HEK293 (cell line): ENCODE data around the gene GTPBP10.

Source experiments
- REST ChIP-seq: fragments of 450-650 bp; formaldehyde crosslinking; IDR thresholded peaks from 2 replicates; pipeline ENCODE4 v1.5.1; 2016; ENCODE audit warnings: missing biosample characterization, missing genetic modification characterization
- ZNF221 ChIP-seq: fragments of 450-650 bp; formaldehyde crosslinking; IDR thresholded peaks from 2 replicates; pipeline ENCODE4 v1.5.1; 2017; ENCODE audit warnings: missing biosample characterization, missing genetic modification characterization, borderline replicate concordance
- ZNF24 ChIP-seq: fragments of 450-650 bp; formaldehyde crosslinking; IDR thresholded peaks from 2 replicates; pipeline ENCODE4 v1.5.1; 2016; ENCODE audit warnings: missing biosample characterization, missing genetic modification characterization
- TF ChIP-seq, protein P1 (sequence below): fragments of 450-650 bp; formaldehyde crosslinking; IDR thresholded peaks from 2 replicates; pipeline ENCODE4 v1.5.1; 2016; ENCODE audit warnings: missing biosample characterization, missing genetic modification characterization
- TF ChIP-seq, protein P2 (sequence below): fragments of 450-650 bp; formaldehyde crosslinking; IDR thresholded peaks from 2 replicates; pipeline ENCODE4 v1.5.1; 2016; ENCODE audit warnings: missing biosample characterization, missing genetic modification characterization

DNA sequence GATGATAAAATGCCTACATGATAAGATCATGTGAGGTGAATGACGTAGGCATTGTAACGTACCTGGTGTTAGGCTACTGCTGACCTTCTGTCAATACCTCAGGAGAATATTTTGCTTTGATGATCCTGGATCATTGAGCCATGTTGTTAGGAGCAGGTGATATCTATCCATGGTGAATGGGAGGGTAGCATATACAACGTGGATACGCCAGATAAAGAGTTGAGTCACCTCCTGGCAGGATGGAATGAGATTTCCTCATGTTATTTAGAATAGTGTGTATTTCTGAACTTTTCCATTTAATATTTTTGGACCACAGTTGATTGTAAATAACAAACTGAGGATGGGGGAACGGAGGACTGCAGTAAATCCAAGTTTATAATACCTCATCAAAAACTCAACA lies 45.0 kb downstream of the GTPBP10 start:
- TF ChIP-seq, protein P1, sequence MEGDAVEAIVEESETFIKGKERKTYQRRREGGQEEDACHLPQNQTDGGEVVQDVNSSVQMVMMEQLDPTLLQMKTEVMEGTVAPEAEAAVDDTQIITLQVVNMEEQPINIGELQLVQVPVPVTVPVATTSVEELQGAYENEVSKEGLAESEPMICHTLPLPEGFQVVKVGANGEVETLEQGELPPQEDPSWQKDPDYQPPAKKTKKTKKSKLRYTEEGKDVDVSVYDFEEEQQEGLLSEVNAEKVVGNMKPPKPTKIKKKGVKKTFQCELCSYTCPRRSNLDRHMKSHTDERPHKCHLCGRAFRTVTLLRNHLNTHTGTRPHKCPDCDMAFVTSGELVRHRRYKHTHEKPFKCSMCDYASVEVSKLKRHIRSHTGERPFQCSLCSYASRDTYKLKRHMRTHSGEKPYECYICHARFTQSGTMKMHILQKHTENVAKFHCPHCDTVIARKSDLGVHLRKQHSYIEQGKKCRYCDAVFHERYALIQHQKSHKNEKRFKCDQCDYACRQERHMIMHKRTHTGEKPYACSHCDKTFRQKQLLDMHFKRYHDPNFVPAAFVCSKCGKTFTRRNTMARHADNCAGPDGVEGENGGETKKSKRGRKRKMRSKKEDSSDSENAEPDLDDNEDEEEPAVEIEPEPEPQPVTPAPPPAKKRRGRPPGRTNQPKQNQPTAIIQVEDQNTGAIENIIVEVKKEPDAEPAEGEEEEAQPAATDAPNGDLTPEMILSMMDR (tag by site-specific recombination), result no peak
- no peak for TF ChIP-seq ZNF221
- no peak for TF ChIP-seq REST (tag by site-specific recombination)
- no peak for TF ChIP-seq ZNF24
- TF ChIP-seq, protein P2, sequence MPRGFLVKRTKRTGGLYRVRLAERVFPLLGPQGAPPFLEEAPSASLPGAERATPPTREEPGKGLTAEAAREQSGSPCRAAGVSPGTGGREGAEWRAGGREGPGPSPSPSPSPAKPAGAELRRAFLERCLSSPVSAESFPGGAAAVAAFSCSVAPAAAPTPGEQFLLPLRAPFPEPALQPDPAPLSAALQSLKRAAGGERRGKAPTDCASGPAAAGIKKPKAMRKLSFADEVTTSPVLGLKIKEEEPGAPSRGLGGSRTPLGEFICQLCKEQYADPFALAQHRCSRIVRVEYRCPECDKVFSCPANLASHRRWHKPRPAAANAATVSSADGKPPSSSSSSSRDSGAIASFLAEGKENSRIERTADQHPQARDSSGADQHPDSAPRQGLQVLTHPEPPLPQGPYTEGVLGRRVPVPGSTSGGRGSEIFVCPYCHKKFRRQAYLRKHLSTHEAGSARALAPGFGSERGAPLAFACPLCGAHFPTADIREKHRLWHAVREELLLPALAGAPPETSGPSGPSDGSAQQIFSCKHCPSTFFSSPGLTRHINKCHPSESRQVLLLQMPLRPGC (tag by site-specific recombination), result no peak
